Neural progenitor cell (in vitro differentiated cells): ENCODE measurements around the gene GRIP1.

ENCODE experiments used
- CTCF ChIP-seq: fragments of 200-600 bp; sonication (generic); IDR thresholded peaks from 2 replicates; pipeline ENCODE4 v1.5.1; 2017; ENCODE audit warnings: antibody characterized with exemption, mild to moderate bottlenecking
- EZH2 ChIP-seq: fragments of 200-600 bp; sonication (generic); IDR thresholded peaks from 2 replicates; pipeline ENCODE4 v1.6.1; 2017; ENCODE audit warnings: antibody characterized with exemption, mild to moderate bottlenecking, moderate library complexity

- TF ChIP-seq EZH2: no peak
- no peak for TF ChIP-seq CTCF
Measured at GRCh38 chr12:66724026-66724425, 45.1 kb upstream of the GRIP1 start.
